Common myeloid progenitor, CD34-positive (primary cell): ENCODE results near the gene NT5E.

Experiments
- CTCF ChIA-PET: fragments of 350-600 bp; sonication (Branson Sonifier 250); formaldehyde crosslinking; loops from one replicate; lab custom pipeline; 2021; ENCODE audit warnings: antibody characterized with exemption; lab: Charles Lee
- POLR2A ChIA-PET: fragments of 350-600 bp; sonication (Branson Sonifier 250); formaldehyde crosslinking; loops from one replicate; lab custom pipeline; 2021; ENCODE audit warnings: antibody characterized with exemption; lab: Charles Lee
- DNase-seq, 3 donors: peaks; one replicate each; pipeline versions ENCODE4 v3.0.0 to v3.0.0-alpha.2; 2013
- H3K27ac ChIP-seq, 2 experiments: 1 replicate in 1 of 2; 2 replicates in 1 of 2; pipeline ENCODE4 v1.7.0; 2013; ENCODE audit warnings: inconsistent platforms in 2 of 2, low read length in 2 of 2, mild to moderate bottlenecking in 2 of 2, low read depth in 1 of 2, moderate library complexity in 1 of 2; ENCODE audit not compliant: severe bottlenecking in 2 of 2, insufficient read depth in 1 of 2, poor library complexity in 1 of 2
- H3K27me3 ChIP-seq, 5 experiments: replicated peaks in 2 of 5; 1 replicate in 3 of 5; 2 replicates in 2 of 5; pipeline versions ENCODE4 v1.6.1 to v1.7.0; 2013; ENCODE audit warnings: low read length in 4 of 5, mild to moderate bottlenecking in 2 of 5, moderate library complexity in 2 of 5, inconsistent platforms in 1 of 5; ENCODE audit not compliant: insufficient read depth in 5 of 5, control insufficient read depth in 4 of 5
- H3K36me3 ChIP-seq, 4 experiments: 1 replicate in 2 of 4; 2 replicates in 2 of 4; pipeline versions ENCODE4 v1.6.1 to v1.7.0; 2013; ENCODE audit warnings: low read length in 3 of 4, control low read depth in 1 of 4, mild to moderate bottlenecking in 1 of 4; ENCODE audit not compliant: control insufficient read depth in 4 of 4, insufficient read depth in 4 of 4
- H3K4me1 ChIP-seq, 4 experiments: 1 replicate in 3 of 4; 2 replicates in 1 of 4; pipeline versions ENCODE4 v1.6.1 to v1.7.1; 2013; ENCODE audit warnings: low read length in 3 of 4, mild to moderate bottlenecking in 3 of 4, control low read depth in 1 of 4, inconsistent platforms in 1 of 4, moderate library complexity in 1 of 4; ENCODE audit not compliant: control insufficient read depth in 4 of 4, insufficient read depth in 4 of 4; ENCODE audit errors: control extremely low read depth in 1 of 4
- H3K4me3 ChIP-seq, 7 experiments: 1 replicate in 4 of 7; 2 replicates in 3 of 7; pipeline versions ENCODE4 v1.5.1 to v1.7.0; 2013; ENCODE audit warnings: mild to moderate bottlenecking in 7 of 7, low read length in 6 of 7, moderate library complexity in 6 of 7, inconsistent platforms in 2 of 7, low read depth in 2 of 7, control low read depth in 1 of 7; ENCODE audit not compliant: insufficient read depth in 4 of 7, control insufficient read depth in 1 of 7; ENCODE audit errors: extremely low read depth in 1 of 7
- H3K9me3 ChIP-seq, 5 experiments: 1 replicate in 4 of 5; 2 replicates in 1 of 5; pipeline versions ENCODE4 v1.6.1 to v1.7.1; 2013; ENCODE audit warnings: low read length in 4 of 5, mild to moderate bottlenecking in 2 of 5, inconsistent platforms in 1 of 5, low read depth in 1 of 5, moderate library complexity in 1 of 5; ENCODE audit not compliant: control insufficient read depth in 4 of 5, insufficient read depth in 2 of 5; ENCODE audit errors: control extremely low read depth in 1 of 5
- WGBS: methylation state at CpG from one replicate; pipeline ENCODE4 v1.1.5; 2013; ENCODE audit not compliant: insufficient coverage; 5-methylcytosine and 5-hydroxymethylcytosine counted together

NT5E gene

GRCh38 chr6:85458184-85458583 is 8.3 kb downstream of the NT5E start:
- no peaks in the 10 kb centered on the region for H3K36me3 ChIP-seq
- H3K4me3 ChIP-seq: no peak overlapping the region
- peak in 2 of 3 donors; percentile 46 to 56 for DNase-seq
- CTCF ChIA-PET: interaction anchor here (0.8 to 2.9 kb wide), 4 partner anchors 8 to 28 kb away, joined by 3 to 15 read pairs (median 4); partner anchors contain the start of gene NT5E
- POLR2A ChIA-PET: no interaction called here
- peaks cover 0 to 46% (median 22%) of the 10 kb centered on the region in 5 experiments for H3K27me3 ChIP-seq
- WGBS: no CpG with 5 or more reads among the region's 2 CpGs
- H3K4me1 ChIP-seq: peaks cover 6 to 31% (median 28%) of the 10 kb centered on the region in 4 experiments
- H3K9me3 ChIP-seq: no peaks in the 10 kb centered on the region
- H3K27ac ChIP-seq: no peak overlapping the region

- CTCF ChIA-PET: interaction anchor here (1.5 to 2.9 kb wide), 3 partner anchors 23 to 27 kb away, joined by 4 to 15 read pairs (median 4); no protein-coding TSS in a partner anchor
- no peaks in the 10 kb centered on the region for H3K9me3 ChIP-seq
- POLR2A ChIA-PET: no interaction called here
- no peaks in the 10 kb centered on the region for H3K36me3 ChIP-seq
- no peak overlapping the region for H3K27ac ChIP-seq
- no peak for DNase-seq
- H3K4me1 ChIP-seq: peaks cover 10 to 34% (median 29%) of the 10 kb centered on the region in 4 experiments
- H3K4me3 ChIP-seq: no peak overlapping the region
- peaks cover 0 to 40% (median 20%) of the 10 kb centered on the region in 5 experiments for H3K27me3 ChIP-seq
- WGBS: 89% methylated on average over 1 of the region's 3 CpGs
Measured at GRCh38 chr6:85458782-85459181, 8.9 kb downstream of the NT5E start.

- Histone ChIP-seq H3K4me3 (no peak overlapping the region), H3K9me3 (no peaks in the 10 kb centered on the region), H3K4me1 (peaks cover 12 to 40% (median 33%) of the 10 kb centered on the region in 4 experiments), H3K36me3 (no peaks in the 10 kb centered on the region), H3K27me3 (peaks cover 0 to 35% (median 16%) of the 10 kb centered on the region in 5 experiments), H3K27ac (no peak overlapping the region)
- CTCF ChIA-PET: interaction anchor here (1.4 to 2.9 kb wide), 2 partner anchors 14 to 24 kb away, joined by 3 to 15 read pairs; no protein-coding TSS in a partner anchor
- DNase-seq: no peak
- POLR2A ChIA-PET: no interaction called here
- WGBS: 86% methylated on average over 1 of the region's 4 CpGs
Measured at GRCh38 chr6:85459224-85459901, 9.5 kb downstream of the NT5E start.

- ChIA-PET POLR2A (no interaction called here), CTCF (interaction anchor here (1.4 kb wide), 1 partner anchor 15 kb away, joined by 3 read pairs; no protein-coding TSS in a partner anchor)
- Histone ChIP-seq H3K4me3 (no peak overlapping the region), H3K4me1 (peaks cover 12 to 44% (median 37%) of the 10 kb centered on the region in 4 experiments), H3K36me3 (no peaks in the 10 kb centered on the region), H3K27ac (no peak overlapping the region), H3K27me3 (peaks cover 0 to 26% (median 12%) of the 10 kb centered on the region in 5 experiments), H3K9me3 (no peaks in the 10 kb centered on the region)
- no peak for DNase-seq
- 58% methylated on average over 2 of the region's 4 CpGs for WGBS
Measured at GRCh38 chr6:85460154-85460920, 10.5 kb downstream of the NT5E start.

GRCh38 chr6:85460921-85461797 is 11.3 kb downstream of the NT5E start:
- 6% methylated on average over 2 of the region's 4 CpGs for WGBS
- Histone ChIP-seq H3K36me3 (no peaks in the 10 kb centered on the region), H3K27me3 (peaks cover 0 to 18% (median 9%) of the 10 kb centered on the region in 5 experiments), H3K27ac (peak overlapping the region in 1 of 2 experiments; percentile 1), H3K4me1 (peaks cover 12 to 44% (median 35%) of the 10 kb centered on the region in 4 experiments), H3K9me3 (no peaks in the 10 kb centered on the region), H3K4me3 (peak overlapping the region in 1 of 7 experiments; percentile 27)
- POLR2A ChIA-PET: no interaction called here
- peak in 2 of 3 donors; percentile 74 to 79 for DNase-seq
- CTCF ChIA-PET: interaction anchor here (1.0 to 4.8 kb wide), 6 partner anchors 11 to 33 kb away, joined by 3 to 37 read pairs (median 4); partner anchors contain the start of gene NT5E

- Histone ChIP-seq H3K4me3 (peak overlapping the region in 1 of 7 experiments; percentile 27), H3K9me3 (no peaks in the 10 kb centered on the region), H3K36me3 (no peaks in the 10 kb centered on the region), H3K27me3 (peaks cover 0 to 12% (median 3%) of the 10 kb centered on the region in 5 experiments), H3K27ac (peak overlapping the region in 1 of 2 experiments; percentile 1), H3K4me1 (peaks cover 12 to 44% (median 35%) of the 10 kb centered on the region in 4 experiments)
- ChIA-PET CTCF (interaction anchor here (1.0 to 4.8 kb wide), 5 partner anchors 12 to 33 kb away, joined by 3 to 37 read pairs (median 4); partner anchors contain the start of gene NT5E), POLR2A (no interaction called here)
- WGBS: 9% methylated on average over 1 of the region's 4 CpGs
- DNase-seq: peak in 2 of 3 donors; percentile 75 to 80
Measured at GRCh38 chr6:85461798-85462170, 11.9 kb downstream of the NT5E start.
